Adrenal gland (tissue), 5 donors: ENCODE results near the gene C9orf50.

Source experiments
- CTCF ChIP-seq, 6 experiments: fragments of 450-650 bp in 4 of 6; fragments of 200-600 bp in 2 of 6; sonication (generic) in 1 of 6; IDR thresholded peaks; 1 replicate in 5 of 6; 2 replicates in 1 of 6; pipeline versions ENCODE4 v1.5.1 to v1.8.0; 2016 to 2021; ENCODE audit warnings: antibody characterized with exemption in 6 of 6, mild to moderate bottlenecking in 2 of 6, moderate library complexity in 1 of 6
- POLR2A ChIP-seq, 2 donors: fragments of 450-650 bp; IDR thresholded peaks; one replicate each; pipeline ENCODE4 v1.6.1; 2017; ENCODE audit warnings: antibody characterized with exemption in 2 of 2, mild to moderate bottlenecking in 2 of 2, moderate library complexity in 1 of 2
- donor health status: DM: no; HTN: no; CAD: no.

- TF ChIP-seq CTCF (IDR thresholded peaks at IDR 0.05) = no peak
- no peak for TF ChIP-seq POLR2A (IDR thresholded peaks at IDR 0.05)
Observed at GRCh38 chr9:129574911-129575585, 45.9 kb downstream of the C9orf50 start.
